ENCODE data around the gene SLC37A3. TPM values are rescaled to one million over a fixed set of nuclear protein-coding genes. Genes with fewer than 3 reads are reported as not detected.

SLC37A3 gene
- total and polyA plus RNA-seq, 3 donors from 2014 or later, result 23.8 to 67.3 (median 44.7) TPM

DNA sequence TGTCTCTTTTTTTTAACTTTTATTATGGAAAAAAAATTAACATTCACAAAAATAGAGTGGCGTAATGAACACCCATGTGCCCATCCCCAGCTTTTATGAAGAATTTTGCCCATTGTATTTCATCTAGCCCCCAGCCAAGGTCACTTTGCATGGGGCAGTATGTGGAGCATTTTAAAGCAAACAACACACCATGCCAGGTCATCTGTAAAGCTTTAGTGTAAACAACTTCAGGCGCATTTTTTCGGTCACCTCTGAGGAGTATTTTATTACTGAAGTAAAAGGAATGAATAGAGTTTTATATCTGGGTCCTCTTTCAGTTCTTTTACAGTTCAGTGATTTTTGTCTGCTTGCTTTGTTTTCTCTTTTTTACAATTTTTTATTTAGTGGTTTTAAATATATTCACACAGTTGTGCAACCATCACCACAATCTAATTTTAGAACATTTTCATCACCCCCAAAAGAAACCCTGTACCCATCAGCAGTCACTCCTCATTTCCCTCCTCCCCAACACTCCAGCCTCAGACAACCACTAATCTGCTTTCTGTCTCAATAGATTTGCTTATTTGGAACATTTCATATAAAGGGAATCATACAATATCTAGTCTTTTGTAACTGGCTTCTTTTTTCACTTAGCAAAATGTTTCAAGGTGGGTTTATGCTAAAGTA, 87.9 kb downstream of the SLC37A3 start:
- no peak for DNase-seq
- H3K27me3 ChIP-seq, result no peaks in the 10 kb centered on the region
- intact Hi-C loops (cut with DNase I; ENCODE audit: low total_unique reads), result no loop called here
- TF ChIP-seq CTCF (IDR thresholded peaks at IDR 0.05) (no peak), POLR2A (IDR thresholded peaks at IDR 0.05) (no peak)
- H3K4me1 ChIP-seq, result no peaks in the 10 kb centered on the region
- H3K27ac ChIP-seq, result no peak overlapping the region
- no peaks in the 10 kb centered on the region for H3K9me3 ChIP-seq
- 80 to 89% methylated on average over 3 of the region's 3 CpGs for WGBS, 2 donors
- H3K4me3 ChIP-seq, result no peak overlapping the region
- no peaks in the 10 kb centered on the region for H3K36me3 ChIP-seq (ENCODE audit: low read depth, missing control alignments)

DNA sequence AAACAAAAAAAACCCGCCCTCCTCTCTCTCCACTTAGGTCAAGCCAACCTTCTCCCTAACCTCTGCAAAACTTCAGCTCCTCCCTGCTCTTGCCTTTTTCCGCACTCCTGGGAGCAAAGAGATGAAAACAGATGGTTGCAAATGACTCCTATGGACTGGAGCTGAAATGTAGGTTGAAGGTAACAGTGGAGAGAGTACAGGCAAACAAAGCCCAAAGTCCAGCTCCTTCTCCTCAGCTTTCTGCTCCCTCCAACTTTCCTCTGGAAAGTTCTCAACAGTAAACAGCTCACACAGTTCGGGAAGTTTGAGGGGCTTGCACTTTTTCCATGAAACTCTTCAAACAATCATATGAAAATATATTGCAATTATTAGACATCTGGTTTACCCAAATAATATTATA, 90.3 kb downstream of the SLC37A3 start:
- H3K9me3 ChIP-seq, result no peaks in the 10 kb centered on the region
- H3K27me3 ChIP-seq, result no peaks in the 10 kb centered on the region
- intact Hi-C loops (cut with DNase I; ENCODE audit: low total_unique reads), result no loop called here
- no peaks in the 10 kb centered on the region for H3K4me1 ChIP-seq
- no peak for TF ChIP-seq POLR2A (IDR thresholded peaks at IDR 0.05)
- no peak for TF ChIP-seq CTCF (IDR thresholded peaks at IDR 0.05)
- no peak overlapping the region for H3K4me3 ChIP-seq
- H3K27ac ChIP-seq, result no peak overlapping the region
- WGBS, 2 donors, result 78 to 84% methylated on average over 3 of the region's 3 CpGs
- H3K36me3 ChIP-seq (ENCODE audit: low read depth, missing control alignments), result no peaks in the 10 kb centered on the region
- no peak for DNase-seq

GRCh38 chr7:140304191-140304799, 94.0 kb downstream of the SLC37A3 start:
- no peak for TF ChIP-seq POLR2A (IDR thresholded peaks at IDR 0.05)
- no peak for TF ChIP-seq CTCF (IDR thresholded peaks at IDR 0.05)
- 82 to 96% methylated on average over 3 of the region's 3 CpGs for WGBS, 2 donors
- intact Hi-C loops (cut with DNase I; ENCODE audit: low total_unique reads), result no loop called here

GRCh38 chr7:140300243-140301136, 97.8 kb downstream of the SLC37A3 start:
- DNase-seq, result no peak
- Histone ChIP-seq H3K27ac (no peak overlapping the region), H3K4me3 (no peak overlapping the region), H3K4me1 (no peaks in the 10 kb centered on the region), H3K9me3 (no peaks in the 10 kb centered on the region), H3K36me3 (ENCODE audit: low read depth, missing control alignments) (no peaks in the 10 kb centered on the region), H3K27me3 (no peaks in the 10 kb centered on the region)
- 88 to 89% methylated on average over 12 to 13 of the region's 13 CpGs for WGBS, 2 donors
- no peak for TF ChIP-seq POLR2A (IDR thresholded peaks at IDR 0.05)
- intact Hi-C loops (cut with DNase I; ENCODE audit: low total_unique reads), result no loop called here

More at GRCh38 chr7:140304191-140304799, 94.0 kb downstream of the SLC37A3 start:
- DNase-seq, result no peak
- H3K36me3 ChIP-seq (ENCODE audit: low read depth, missing control alignments), result no peaks in the 10 kb centered on the region
- no peak overlapping the region for H3K27ac ChIP-seq
- H3K4me3 ChIP-seq, result no peak overlapping the region
- H3K27me3 ChIP-seq, result no peaks in the 10 kb centered on the region
- no peaks in the 10 kb centered on the region for H3K4me1 ChIP-seq
- no peaks in the 10 kb centered on the region for H3K9me3 ChIP-seq

GRCh38 chr7:140298213-140298612, 100.1 kb downstream of the SLC37A3 start:
- DNase-seq, result no peak
- intact Hi-C loops (cut with DNase I; ENCODE audit: low total_unique reads), result no loop called here
- no peak overlapping the region for H3K4me3 ChIP-seq
- H3K9me3 ChIP-seq, result no peaks in the 10 kb centered on the region
- no peaks in the 10 kb centered on the region for H3K27me3 ChIP-seq
- no peaks in the 10 kb centered on the region for H3K4me1 ChIP-seq
- WGBS, 2 donors, result 76 to 79% methylated on average over 2 of the region's 2 CpGs
- no peak overlapping the region for H3K27ac ChIP-seq
- no peaks in the 10 kb centered on the region for H3K36me3 ChIP-seq (ENCODE audit: low read depth, missing control alignments)
- TF ChIP-seq POLR2A (IDR thresholded peaks at IDR 0.05) (no peak), CTCF (IDR thresholded peaks at IDR 0.05) (no peak)
